Measurements from ENCODE around the gene IRAK4. TPM values are rescaled to one million over a fixed set of nuclear protein-coding genes. Genes with fewer than 3 reads are reported as not detected.

IRAK4 gene
- total RNA-seq, 2 donors from 2014 or later: 38.4 to 68.8 TPM

- Histone ChIP-seq H3K27ac (no peak overlapping the region), H3K4me3 (no peak overlapping the region), H3K4me1 (ENCODE audit: control insufficient read depth in 1 of 2, low read depth in 2 of 2) (no peaks in the 10 kb centered on the region), H3K9me3 (no peaks in the 10 kb centered on the region), H3K27me3 (replicated peaks; ENCODE audit: insufficient read depth) (no peaks in the 10 kb centered on the region), H3K36me3 (peaks cover 9% of the 10 kb centered on the region)
- TF ChIP-seq CTCF (IDR thresholded peaks at IDR 0.05): no peak
- ATAC-seq (ENCODE audit: insufficient number of reproducible peaks, low FRiP score, low read depth) (no peak), DNase-seq (ENCODE audit: low spot score) (no peak)
Measured at GRCh38 chr12:43789941-43790340, 31.2 kb downstream of the IRAK4 start.

- Histone ChIP-seq H3K9me3 (no peaks in the 10 kb centered on the region), H3K4me3 (no peak overlapping the region), H3K27me3 (replicated peaks; ENCODE audit: insufficient read depth) (no peaks in the 10 kb centered on the region), H3K27ac (no peak overlapping the region), H3K36me3 (peaks cover 20% of the 10 kb centered on the region), H3K4me1 (ENCODE audit: control insufficient read depth in 1 of 2, low read depth in 2 of 2) (no peaks in the 10 kb centered on the region)
- no peak for DNase-seq (ENCODE audit: low spot score)
- TF ChIP-seq CTCF (IDR thresholded peaks at IDR 0.05): no peak
- no peak for ATAC-seq (ENCODE audit: insufficient number of reproducible peaks, low FRiP score, low read depth)
Measured at GRCh38 chr12:43795716-43796280, 37.0 kb downstream of the IRAK4 start.

GRCh38 chr12:43797561-43798217 is 38.9 kb downstream of the IRAK4 start:
- Histone ChIP-seq H3K4me1 (ENCODE audit: control insufficient read depth in 1 of 2, low read depth in 2 of 2) (peaks cover 0 to 2% of the 10 kb centered on the region in 2 donors), H3K9me3 (no peaks in the 10 kb centered on the region), H3K4me3 (no peak overlapping the region), H3K27me3 (replicated peaks; ENCODE audit: insufficient read depth) (no peaks in the 10 kb centered on the region), H3K27ac (no peak overlapping the region), H3K36me3 (peaks cover 28% of the 10 kb centered on the region)
- DNase-seq (ENCODE audit: low spot score) (no peak), ATAC-seq (ENCODE audit: insufficient number of reproducible peaks, low FRiP score, low read depth) (no peak)
- no peak for TF ChIP-seq CTCF (IDR thresholded peaks at IDR 0.05)

- DNase-seq (ENCODE audit: low spot score) (no peak), ATAC-seq (ENCODE audit: insufficient number of reproducible peaks, low FRiP score, low read depth) (no peak)
- TF ChIP-seq CTCF (IDR thresholded peaks at IDR 0.05): no peak
- H3K27ac ChIP-seq: peak overlapping the region; percentile 98
- H3K4me3 ChIP-seq: peak overlapping the region; percentile 98
- peaks cover 13% of the 10 kb centered on the region for H3K36me3 ChIP-seq
- H3K9me3 ChIP-seq: no peaks in the 10 kb centered on the region
- H3K4me1 ChIP-seq (ENCODE audit: control insufficient read depth in 1 of 2, low read depth in 2 of 2): peaks cover 18 to 30% of the 10 kb centered on the region in 2 donors
- H3K27me3 ChIP-seq (replicated peaks; ENCODE audit: insufficient read depth): no peaks in the 10 kb centered on the region
Measured at GRCh38 chr12:43805149-43805859, 46.6 kb downstream of the IRAK4 start.
